GM12874 (cell line): Measurements from ENCODE around the gene ACSL3.

Experiments
- CTCF ChIP-seq: IDR thresholded peaks from 2 replicates; pipeline ENCODE4 v1.5.1; 2011; ENCODE audit warnings: low read depth, mild to moderate bottlenecking, control low read depth, low read length, moderate library complexity; ENCODE audit not compliant: insufficient read depth

Gene ACSL3

GRCh38 chr2:222828572-222828971 lies 32.3 kb upstream of the ACSL3 start:
- TF ChIP-seq CTCF, result no peak

GRCh38 chr2:222830164-222830563 lies 30.7 kb upstream of the ACSL3 start:
- TF ChIP-seq CTCF, result no peak

GRCh38 chr2:222833410-222833809 lies 27.4 kb upstream of the ACSL3 start:
- no peak for TF ChIP-seq CTCF

GRCh38 chr2:222835143-222835822 lies 25.6 kb upstream of the ACSL3 start:
- no peak for TF ChIP-seq CTCF

GRCh38 chr2:222835823-222836151 lies 25.0 kb upstream of the ACSL3 start:
- TF ChIP-seq CTCF, result no peak

- no peak for TF ChIP-seq CTCF
Measured at GRCh38 chr2:222837643-222838056, 23.2 kb upstream of the ACSL3 start.

GRCh38 chr2:222840060-222840802 lies 20.6 kb upstream of the ACSL3 start:
- TF ChIP-seq CTCF, result no peak
